GM21515 (cell line): ENCODE measurements around the gene GLUD2.
"Not testable (repeated sequence)": the region's sequence is repeated elsewhere in the genome, so short reads cannot be mapped to it uniquely, and the experiment has no call there.

Source experiments
- ATAC-seq: cut with Tn5 transposase; IDR thresholded peaks from one replicate; pipeline ENCODE4 v1.9.1; 2021; ENCODE audit not compliant: unreplicated experiment

Gene GLUD2

DNA sequence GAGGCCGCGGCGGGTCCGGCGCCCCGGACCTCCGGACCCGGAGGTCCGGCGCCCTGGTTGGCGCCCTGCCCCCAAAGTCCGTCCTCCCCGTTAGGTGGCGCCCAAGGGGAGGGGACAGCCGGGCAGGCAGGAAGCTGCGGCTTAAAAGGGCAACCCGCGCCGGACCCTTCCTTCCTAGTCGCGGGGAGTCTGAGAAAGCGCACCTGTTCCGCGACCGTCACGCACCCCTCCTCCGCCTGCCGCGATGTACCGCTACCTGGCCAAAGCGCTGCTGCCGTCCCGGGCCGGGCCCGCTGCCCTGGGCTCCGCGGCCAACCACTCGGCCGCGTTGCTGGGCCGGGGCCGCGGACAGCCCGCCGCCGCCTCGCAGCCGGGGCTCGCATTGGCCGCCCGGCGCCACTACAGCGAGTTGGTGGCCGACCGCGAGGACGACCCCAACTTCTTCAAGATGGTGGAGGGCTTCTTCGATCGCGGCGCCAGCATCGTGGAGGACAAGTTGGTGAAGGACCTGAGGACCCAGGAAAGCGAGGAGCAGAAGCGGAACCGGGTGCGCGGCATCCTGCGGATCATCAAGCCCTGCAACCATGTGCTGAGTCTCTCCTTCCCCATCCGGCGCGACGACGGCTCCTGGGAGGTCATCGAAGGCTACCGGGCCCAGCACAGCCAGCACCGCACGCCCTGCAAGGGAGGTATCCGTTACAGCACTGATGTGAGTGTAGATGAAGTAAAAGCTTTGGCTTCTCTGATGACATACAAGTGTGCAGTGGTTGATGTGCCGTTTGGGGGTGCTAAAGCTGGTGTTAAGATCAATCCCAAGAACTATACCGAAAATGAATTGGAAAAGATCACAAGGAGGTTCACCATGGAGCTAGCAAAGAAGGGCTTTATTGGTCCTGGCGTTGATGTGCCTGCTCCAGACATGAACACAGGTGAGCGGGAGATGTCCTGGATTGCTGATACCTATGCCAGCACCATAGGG, at the start of gene GLUD2:
TSS of gene GLUD2 (plus strand) at position 170 of the 979 bp plus-strand sequence. CDS start at position 245, 75 bp downstream.
- not testable (repeated sequence) for ATAC-seq

DNA sequence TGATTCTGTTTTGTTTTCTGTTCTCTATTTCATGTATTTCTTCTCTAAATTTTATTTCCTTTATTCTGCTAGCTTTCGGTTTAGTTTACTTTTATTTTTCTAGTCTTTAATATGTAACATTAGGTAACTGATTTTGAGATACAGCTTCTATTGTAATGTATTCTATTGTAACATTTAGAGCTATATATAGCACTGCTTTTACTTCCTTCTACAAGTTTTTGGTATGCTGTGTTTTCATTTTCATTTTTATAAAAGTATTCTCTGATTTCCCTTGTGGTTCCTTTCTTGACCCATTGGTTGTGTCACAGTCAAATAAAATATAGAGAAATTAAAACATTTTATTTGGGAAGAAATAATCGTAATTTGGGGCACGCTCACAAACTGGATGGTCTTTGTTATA, 48.0 kb upstream of the GLUD2 start:
- ATAC-seq, result peak; percentile 55

DNA sequence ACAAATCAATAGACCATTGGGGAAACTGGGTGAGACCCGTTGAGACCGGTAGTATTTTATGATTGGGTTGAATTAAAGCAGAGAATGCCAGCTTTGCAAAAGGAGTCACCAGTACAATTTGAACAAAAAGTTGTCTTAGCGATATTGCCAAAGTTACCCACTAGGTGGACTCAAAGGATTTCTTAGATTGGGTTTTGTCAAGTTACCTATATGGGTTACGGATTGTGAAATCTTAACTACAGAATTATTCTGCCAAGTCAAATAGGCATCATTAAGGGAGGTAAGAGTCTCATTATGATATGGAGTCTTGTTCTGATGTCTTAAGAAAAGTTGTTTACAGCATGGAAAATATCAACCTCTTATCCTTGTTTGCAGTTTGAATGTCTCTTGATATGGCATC, 46.8 kb upstream of the GLUD2 start:
- ATAC-seq, result no peak

DNA sequence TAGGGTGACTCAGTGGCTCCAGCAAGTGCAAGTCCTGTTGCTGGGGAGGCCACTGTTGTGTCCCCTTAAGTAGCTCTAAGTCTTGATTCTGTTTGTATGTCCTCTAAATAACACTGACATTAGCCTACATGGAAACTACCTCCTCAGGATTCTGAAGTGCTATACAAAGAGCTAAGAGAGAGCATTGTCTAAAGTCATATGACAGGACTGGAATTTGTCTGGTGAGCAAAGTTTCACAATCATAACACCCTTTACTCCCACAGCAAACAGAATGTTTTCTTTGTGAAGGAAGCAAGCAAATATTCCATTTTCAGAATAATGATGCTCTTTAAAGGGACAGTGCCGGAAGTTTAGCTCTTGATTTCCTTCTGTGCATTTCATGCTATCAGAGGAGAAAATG, 38.5 kb upstream of the GLUD2 start:
- ATAC-seq, result no peak

DNA sequence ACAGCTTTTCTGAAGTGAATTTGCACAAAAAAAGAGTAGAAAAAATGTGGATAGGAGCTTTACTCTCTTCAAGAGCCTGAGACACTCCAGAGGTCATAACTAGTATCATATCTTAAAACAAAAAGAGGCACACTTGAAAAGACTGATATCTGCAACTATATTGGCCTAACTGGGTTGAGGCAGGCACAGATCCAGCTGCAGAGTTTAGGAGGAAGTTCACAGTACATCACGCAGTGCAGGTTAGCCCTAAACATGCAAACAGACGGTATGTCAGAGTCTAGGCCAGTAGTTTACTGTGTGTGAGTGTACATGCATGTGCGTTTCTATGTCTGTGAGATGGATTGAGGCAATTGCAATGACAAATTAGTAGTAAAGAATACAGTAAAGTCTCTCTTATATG, 37.6 kb upstream of the GLUD2 start:
- ATAC-seq, result no peak

DNA sequence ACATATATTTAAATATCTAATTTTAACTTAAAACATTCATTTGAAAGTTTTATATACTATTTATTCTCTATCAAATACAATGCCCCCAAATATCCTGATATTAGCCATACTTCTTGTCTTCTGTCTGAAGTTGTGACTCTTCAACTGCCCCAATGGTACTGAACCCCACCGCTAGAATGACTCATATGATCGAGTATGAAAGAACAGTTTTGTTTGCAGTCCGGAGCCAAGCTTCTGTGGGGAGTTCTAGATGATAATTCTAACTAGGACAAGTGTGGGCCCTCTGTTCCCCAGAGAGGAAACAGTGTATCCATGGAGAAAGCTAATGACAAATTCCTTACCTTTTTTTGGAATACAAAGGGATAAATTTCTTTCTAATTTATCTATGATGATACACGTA, 37.2 kb upstream of the GLUD2 start:
- ATAC-seq, result no peak

DNA sequence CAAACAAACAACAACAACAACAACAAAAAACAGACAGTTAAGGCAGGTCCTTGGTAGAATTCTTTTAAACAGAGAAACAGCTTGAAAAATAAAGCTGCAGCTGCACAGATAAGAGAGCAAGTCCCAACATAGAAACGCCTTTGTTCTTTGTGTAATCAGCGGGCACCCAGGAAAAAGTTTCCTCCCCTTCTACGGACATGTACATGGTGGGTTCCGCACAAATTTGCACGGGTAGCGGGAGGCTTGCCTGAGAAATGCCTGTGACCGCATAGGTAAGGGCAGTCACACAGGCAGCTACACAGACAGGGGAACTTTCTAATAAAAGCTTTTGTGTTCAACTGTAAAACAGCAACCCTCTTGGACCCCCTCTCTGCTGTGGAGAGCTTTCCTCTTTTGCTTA, 36.2 kb upstream of the GLUD2 start:
- no peak for ATAC-seq

DNA sequence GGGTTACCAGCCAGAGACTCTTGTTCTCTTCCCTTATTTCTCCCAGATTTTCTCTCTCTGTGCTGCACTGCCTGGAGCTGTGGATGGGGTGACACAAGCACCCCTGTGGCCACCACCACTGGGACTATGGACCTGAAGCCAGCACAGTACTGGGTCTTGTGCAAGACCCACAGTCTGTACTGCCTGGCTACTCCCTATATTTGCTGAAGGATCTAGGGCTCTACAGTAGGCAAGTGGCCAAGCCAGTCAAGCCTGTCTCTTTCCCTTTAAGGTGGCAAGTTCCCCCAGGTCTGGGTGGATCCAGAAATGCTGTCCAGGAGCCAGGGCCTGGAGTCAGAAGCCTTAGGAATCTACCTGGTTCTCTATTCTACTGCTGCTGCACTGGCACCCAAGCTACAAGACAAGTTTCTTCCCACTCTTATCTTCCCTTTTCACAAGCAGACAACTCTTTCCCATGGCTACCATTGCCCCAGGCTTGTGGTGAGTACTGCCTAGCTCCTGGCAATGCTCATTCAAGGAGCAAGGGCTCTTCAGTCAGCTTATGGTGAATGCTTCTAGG, 33.4 kb upstream of the GLUD2 start:
- ATAC-seq, result no peak

DNA sequence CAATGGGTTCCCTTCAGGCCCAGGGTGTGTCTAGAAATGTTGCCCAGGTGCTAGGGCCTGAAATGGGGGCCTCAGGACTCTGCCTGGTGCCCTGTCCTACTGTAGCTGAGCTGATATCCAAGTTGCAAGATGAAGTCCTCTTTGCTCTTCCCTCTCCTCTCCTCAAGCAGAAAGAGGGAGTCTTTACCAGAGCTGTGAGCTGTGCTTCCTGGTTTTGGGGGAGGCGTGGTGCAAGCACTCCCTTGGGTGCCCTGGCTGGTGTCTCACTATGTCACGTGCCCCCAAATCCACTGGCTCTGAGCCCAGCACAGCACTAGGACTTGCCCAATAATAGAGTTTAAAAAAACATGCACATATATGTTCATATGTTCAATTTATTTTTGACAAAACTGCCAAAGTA, 32.6 kb upstream of the GLUD2 start:
- no peak for ATAC-seq

DNA sequence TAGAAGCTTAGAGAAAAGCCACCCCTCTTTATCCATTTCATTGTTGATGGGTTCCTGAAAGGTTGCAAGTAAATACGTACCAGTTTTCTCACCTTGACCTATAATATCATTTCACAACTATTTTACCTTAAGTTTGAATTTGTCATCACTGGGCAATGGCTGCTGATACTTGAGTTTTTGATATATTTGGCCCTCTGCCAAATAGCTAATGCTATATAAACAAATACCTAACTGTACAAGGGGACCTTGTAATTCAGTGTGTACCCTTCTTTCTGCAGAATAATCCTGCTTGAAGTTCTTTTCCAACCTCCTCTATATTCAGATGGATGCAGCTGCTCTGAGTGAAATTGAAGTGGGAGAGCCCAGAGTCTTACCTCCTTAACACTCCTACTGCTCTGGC, 19.0 kb upstream of the GLUD2 start:
- no peak for ATAC-seq

DNA sequence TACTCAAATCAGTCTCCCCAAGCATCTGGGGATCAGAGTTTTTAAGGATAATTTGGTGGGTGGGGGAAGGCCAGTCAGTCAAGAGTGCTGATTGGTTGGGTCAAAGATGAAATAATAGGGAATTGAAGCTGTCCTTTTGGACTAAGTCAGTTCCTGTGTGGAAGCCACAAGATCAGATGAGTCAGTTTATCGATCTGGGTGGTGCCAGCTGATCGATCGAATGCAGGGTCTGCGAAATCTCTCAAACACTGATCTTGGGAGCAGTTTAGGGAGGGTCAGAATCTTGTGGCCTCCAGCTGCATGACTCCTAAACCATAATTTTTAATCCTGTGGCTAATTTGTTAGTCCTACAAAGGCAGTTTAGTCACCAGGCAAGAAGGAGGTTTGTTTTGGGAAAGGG, 17.3 kb upstream of the GLUD2 start:
- no peak for ATAC-seq

DNA sequence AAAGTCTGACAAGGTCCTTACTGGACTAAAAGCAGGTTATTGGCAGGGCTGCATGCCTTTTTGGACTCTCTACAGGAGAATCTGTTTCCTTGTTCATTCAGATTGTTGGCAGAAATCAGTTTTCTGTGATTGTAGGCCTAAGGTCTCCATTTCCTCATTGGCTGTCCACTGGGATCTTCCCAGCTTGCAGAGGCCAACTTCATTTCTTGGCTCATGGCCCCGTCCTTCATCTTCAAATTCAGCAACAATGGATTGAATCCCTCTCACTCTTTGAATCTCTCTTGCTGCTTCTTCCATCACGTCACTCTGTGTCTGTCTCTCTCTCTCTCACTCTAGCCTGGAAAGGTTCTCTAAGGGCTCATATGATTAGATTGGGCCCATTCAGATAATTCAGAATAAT, 14.9 kb upstream of the GLUD2 start:
- ATAC-seq, result no peak

DNA sequence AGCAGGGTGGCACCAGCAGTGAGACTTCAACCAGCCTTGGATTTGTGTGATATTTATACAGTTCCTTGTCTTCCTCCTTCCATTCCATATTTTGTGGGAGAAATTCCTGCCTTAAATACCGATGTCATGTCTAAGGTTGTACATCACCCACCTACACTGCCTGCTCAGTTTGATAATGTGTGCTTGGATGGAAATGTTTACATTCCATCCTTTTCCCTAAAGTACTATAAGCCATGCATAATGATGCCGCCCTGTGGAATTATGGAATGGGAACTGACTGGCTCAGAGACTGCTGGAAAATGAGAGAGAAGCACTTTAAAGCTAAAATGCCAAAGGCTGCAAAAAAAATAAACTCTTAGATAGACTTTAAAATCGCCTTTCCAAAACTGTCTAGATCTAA, 11.3 kb upstream of the GLUD2 start:
- no peak for ATAC-seq

DNA sequence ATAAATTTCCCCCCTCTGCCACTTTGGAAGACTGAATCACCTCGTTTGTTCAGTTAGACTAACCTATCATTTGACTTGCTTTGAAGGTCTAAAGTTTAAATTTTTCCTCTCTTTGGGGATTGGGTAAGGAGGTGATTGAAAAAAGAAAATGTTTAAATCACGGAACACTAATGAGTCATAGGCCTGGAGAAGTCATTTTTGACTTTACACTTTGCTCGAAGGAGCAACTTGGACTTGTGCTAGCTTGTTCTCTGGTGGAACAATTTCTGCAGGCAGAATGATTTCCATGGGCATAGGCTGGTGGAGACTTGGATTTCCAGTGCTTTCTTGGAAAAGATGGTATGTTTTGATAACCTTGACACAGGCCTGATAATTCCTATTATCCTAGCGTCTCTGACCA, 10.5 kb upstream of the GLUD2 start:
- ATAC-seq, result no peak

DNA sequence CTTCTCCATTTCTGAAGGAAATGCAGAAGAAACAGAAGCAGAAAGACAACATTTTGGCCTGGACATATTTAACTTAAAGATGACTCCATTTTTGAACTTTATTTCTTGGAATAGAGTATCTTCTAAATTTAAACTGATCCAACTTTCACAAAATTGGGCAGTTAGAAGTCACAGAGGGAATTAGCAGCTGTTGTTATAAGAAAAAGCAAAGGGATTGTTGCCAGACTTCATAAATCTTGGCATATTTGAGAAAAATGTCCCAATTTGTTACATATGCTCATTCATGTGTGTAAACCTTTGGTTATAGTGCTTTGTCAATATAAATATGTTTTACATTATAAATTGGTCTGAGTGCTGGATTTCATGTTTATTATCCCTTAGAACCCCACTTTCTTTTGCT, 3.4 kb downstream of the GLUD2 start:
- ATAC-seq, result no peak

DNA sequence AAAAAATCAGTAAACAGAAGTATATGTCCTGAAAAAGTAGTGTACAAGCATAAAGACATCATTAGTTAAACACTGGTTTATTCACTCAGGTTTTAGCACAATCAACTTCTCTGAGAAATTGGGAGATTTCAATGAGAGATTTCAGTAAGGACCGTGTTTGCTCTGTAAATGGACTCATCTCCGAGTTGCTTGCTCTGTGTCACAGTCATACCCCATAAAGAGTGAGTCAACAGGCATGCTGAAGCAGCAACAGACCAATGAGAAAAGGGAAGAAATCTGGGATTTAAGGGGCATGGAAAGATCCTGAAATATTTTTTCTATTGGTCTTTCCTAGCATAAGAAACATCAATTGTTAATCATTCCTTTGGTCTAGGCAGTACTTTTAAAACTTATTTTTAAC, 4.7 kb downstream of the GLUD2 start:
- no peak for ATAC-seq

DNA sequence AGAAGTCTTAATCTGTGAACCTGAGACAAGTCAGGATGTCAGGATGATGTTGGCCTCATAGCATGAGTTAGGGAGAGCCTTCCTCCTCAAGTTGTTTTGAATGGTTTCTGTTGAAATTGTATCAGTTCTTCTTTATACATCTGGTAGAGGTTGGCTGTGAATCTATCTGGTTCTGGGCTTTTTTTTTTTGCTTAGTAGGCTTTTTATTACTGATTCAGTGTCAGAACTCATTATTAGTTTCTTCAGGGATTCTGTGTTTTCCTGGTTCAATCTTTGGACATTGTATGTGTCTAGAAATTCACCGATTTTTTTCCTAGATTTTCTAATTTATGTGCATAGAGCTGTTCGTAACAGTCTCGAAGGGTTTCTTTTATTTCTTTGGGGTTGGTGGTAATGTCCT, 14.9 kb downstream of the GLUD2 start:
- no peak for ATAC-seq

DNA sequence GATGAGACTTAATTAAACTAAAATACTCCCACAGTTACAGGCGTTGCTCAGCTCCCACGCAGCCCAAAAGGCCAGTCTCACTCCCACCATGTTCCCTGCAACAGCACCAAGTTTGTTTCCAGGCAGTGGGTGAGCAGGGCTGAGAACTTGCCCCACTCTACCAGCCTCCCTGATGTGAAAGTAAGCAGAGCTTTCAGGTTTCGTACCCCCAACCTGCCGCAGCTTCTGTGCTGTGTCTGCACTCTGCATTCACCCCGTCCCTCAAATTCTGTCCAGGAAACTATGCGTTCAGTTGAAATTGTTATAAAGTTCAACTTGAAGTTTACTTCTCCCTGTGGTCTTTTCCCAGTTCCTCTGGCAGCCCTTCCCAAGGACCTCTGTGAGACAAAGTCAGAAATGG, 17.2 kb downstream of the GLUD2 start:
- no peak for ATAC-seq

DNA sequence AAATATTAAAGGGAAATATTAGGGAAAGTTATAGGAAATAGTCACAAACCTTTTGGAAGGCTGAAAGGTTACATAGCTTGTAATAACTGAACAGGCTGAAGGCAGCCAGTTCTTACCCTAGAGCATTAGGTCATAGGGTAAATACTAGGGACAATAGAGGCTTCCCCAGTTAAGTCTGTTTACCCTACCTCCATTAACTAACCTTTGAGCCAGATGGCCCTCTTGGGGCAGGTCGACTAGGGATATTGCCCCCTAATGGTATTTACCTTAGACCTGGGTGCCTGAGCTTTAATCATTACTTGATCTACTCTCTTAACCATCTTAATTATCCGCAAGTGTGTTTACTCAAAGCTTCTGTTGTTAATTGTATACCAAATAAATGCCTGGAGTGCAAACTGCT, 36.8 kb downstream of the GLUD2 start:
- ATAC-seq, result not testable (repeated sequence)

DNA sequence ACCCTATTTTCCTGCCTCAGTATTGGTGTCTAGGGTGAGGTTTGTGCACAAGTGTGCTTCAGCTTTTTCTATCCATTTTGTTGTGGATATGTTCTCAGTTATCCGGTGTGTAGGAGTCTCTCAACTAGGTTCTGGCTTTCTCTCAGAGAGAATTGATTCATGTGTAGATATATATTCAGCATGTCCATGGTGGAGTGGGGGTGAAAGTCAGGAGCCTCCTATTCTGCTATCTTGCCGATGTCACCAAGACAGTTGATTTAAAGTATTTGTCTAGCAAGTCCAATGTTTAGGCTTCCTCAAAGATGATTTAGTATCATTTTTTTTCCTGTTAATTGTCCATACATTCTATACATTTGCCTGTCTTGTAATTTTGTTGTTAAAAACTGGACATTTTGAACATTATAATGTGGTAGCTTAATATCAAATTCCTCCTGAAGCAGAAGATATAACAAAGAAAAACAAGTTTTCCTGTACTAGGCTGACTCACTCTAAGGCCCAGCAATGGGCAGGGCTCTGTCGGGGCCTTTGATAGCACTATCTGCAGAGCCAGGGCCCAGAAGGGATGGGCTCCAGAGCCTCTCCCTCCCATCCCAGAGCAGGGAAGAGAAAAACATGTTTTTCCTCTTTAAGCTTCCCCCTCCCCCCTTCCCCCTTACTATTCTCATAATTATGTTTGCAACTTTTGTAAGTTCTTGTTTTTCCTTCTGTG, 37.6 kb downstream of the GLUD2 start:
- ATAC-seq, result no peak

DNA sequence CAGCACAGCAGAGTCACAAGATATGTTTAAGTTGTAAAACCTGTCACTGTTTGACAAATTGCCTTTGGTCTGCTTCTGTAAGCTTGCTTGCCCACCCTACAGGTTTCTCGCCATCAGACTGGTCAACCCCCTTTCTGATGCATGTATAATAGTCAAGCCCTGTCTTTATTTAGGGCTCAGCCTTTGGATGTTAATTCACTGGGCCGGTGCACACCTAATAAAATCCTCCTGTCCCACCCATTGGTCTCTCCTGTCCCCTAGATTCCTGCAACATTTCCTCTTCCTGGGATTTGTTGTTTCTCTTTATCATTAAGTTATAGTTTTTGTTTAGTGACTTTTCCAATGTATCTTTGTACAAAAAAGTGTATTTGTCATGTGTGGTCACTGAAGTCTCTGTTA, 38.2 kb downstream of the GLUD2 start:
- ATAC-seq, result no peak

DNA sequence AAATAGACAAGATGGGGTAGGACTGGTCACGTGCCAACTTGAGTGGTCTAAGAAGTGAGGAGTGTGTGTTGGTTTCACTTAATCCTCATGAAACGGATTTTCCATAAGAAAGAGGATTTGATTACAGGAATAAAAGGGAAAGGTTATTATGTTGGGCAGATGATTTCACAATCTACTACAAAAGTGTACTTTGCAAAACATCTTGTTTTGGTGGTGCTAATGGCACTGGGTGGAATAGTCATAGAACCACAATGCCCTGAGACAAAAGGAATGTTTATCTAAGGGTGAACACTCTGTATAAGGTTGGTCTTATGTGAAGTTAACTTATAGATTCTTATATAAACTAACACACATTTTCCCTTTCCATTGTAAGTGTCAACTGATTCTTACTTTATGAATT, 45.6 kb downstream of the GLUD2 start:
- ATAC-seq, result no peak
